Measurements from ENCODE around the gene BIRC2. TPM values are rescaled to one million over a fixed set of nuclear protein-coding genes. Genes with fewer than 3 reads are reported as not detected.
A peak's percentile ranks its signal among the peaks of the same experiment; 100 is the strongest.

BIRC2 gene
- total RNA-seq, 1 experiment from 2014 or later, result 28.2 TPM

GRCh38 chr11:102364991-102365390 lies 18.0 kb downstream of the BIRC2 start:
- peaks cover 23 to 74% (median 73%) of the 10 kb centered on the region in 3 experiments; a peak in 6 of 7 replicates for H3K36me3 Mint-ChIP-seq (ENCODE audit: insufficient read depth in 1 of 3, low read depth in 3 of 3)
- WGBS (ENCODE audit: extremely low coverage, insufficient read length, low lambda C conversion rate), result no CpG with 5 or more reads among the region's 1 CpG

More at GRCh38 chr11:102364991-102365390, 18.0 kb downstream of the BIRC2 start:
- Mint-ChIP-seq H3K9me3 (no peaks in the 10 kb centered on the region), H3K4me1 (0 out of 4 replicates have a peak, but pooled peaks cover 0 to 6% of the 10 kb centered on the region in 2 experiments), H3K27me3 (ENCODE audit: low read depth) (no peaks in the 10 kb centered on the region), H3K27ac (peak overlapping the region in 1 of 3 experiments; percentile 14; a peak in 1 of 7 replicates), H3K4me3 (no peak overlapping the region)
- Histone ChIP-seq H3K4ac (ENCODE audit: low read depth, low read length) (no peak overlapping the region), H2BK5ac (ENCODE audit: insufficient read length, low read length) (no peak overlapping the region), H3K14ac (ENCODE audit: insufficient read depth, low read length) (no peak overlapping the region), H4K91ac (ENCODE audit: insufficient read length, low read depth, low read length) (no peak overlapping the region), H3K23ac (ENCODE audit: insufficient read length, low read depth, low read length) (no peak overlapping the region), H3K4me1 (ENCODE audit: insufficient read depth, low read length) (no peaks in the 10 kb centered on the region), H3K9me3 (ENCODE audit: control insufficient read depth, low read depth, low read length) (no peaks in the 10 kb centered on the region), H2AK5ac (ENCODE audit: insufficient read length, low read length) (no peak overlapping the region), H4K8ac (replicated peaks; ENCODE audit: insufficient read length, low read depth, low read length) (no peak overlapping the region), H3K79me1 (ENCODE audit: insufficient read depth, low read depth, low read length, poor library complexity, severe bottlenecking) (no peaks in the 10 kb centered on the region), H3K27ac (ENCODE audit: insufficient read length, low read depth, low read length) (no peak overlapping the region), H3K56ac (ENCODE audit: insufficient read length, low read depth, low read length) (no peak overlapping the region), H2AFZ (ENCODE audit: low read length) (no peak overlapping the region), H2BK20ac (ENCODE audit: low read depth, low read length, poor library complexity, severe bottlenecking) (no peak overlapping the region), H4K20me1 (ENCODE audit: control insufficient read depth, insufficient read depth, insufficient read length) (no peaks in the 10 kb centered on the region), H2BK12ac (ENCODE audit: insufficient read length, low read depth, low read length) (no peak overlapping the region), H2BK15ac (ENCODE audit: low read depth, low read length) (no peak overlapping the region), H4K5ac (ENCODE audit: insufficient read length, low read depth, low read length) (no peak overlapping the region), H3K18ac (ENCODE audit: insufficient read length, low read depth, low read length) (no peak overlapping the region), H3K27me3 (ENCODE audit: insufficient read depth, low read length) (no peaks in the 10 kb centered on the region), H2BK120ac (ENCODE audit: low read depth, low read length, poor library complexity, severe bottlenecking) (no peak overlapping the region), H3K23me2 (ENCODE audit: insufficient read length, low read depth, low read length, poor library complexity, severe bottlenecking) (no peaks in the 10 kb centered on the region), H3T11ph (ENCODE audit: low read length) (no peak overlapping the region), H3K9ac (ENCODE audit: extremely low read depth, insufficient read length, low read length) (no peak overlapping the region), H3K79me2 (ENCODE audit: insufficient read depth, low read length) (no peaks in the 10 kb centered on the region), H3K4me2 (ENCODE audit: insufficient read depth, insufficient read length, low read length) (no peak overlapping the region)
- TF ChIP-seq CTCF (conservative IDR thresholded peaks at IDR 0.05), result no peak
- DNase-seq, result no peak
